OCI-LY7 (cell line): ENCODE results near the gene TBX2. TPM values are rescaled to one million over a fixed set of nuclear protein-coding genes. Genes with fewer than 3 reads are reported as not detected.

Experiments
- BruUV-seq: library from RNA; stranded (reverse); fragments of 400-500 nt; replicated peaks from 2 replicates; lab custom pipeline; 2021; lab: Mats Ljungman, UMichigan
- CTCF ChIA-PET: fragments of 300-600 bp; sonication (Branson Sonifier 250); formaldehyde crosslinking; loops from one replicate; lab custom pipeline; 2022; ENCODE audit warnings: antibody characterized with exemption; ENCODE audit not compliant: unreplicated experiment; lab: Charles Lee
- POLR2A ChIA-PET: fragments of 300-600 bp; sonication (Branson Sonifier 250); formaldehyde crosslinking; loops from one replicate; lab custom pipeline; 2022; ENCODE audit warnings: antibody characterized with exemption; lab: Charles Lee
- DNase-seq: peaks from one replicate; pipeline ENCODE4 v3.0.0-alpha.2; 2015; ENCODE audit warnings: low spot score
- H2AFZ ChIP-seq: fragments of 200-600 bp; sonication (generic), shearing (Covaris generic); 2 replicates; pipeline ENCODE4 v1.6.1; 2014; ENCODE audit warnings: mild to moderate bottlenecking, antibody characterized with exemption, low read length, moderate library complexity
- H3K27ac ChIP-seq: fragments of 200-600 bp; sonication (generic); 2 replicates; pipeline ENCODE4 v1.5.1; 2014; ENCODE audit warnings: mixed run types, low read depth, mild to moderate bottlenecking, moderate library complexity, low read length, inconsistent platforms; ENCODE audit not compliant: poor library complexity, severe bottlenecking
- H3K36me3 ChIP-seq: fragments of 200-600 bp; sonication (generic); 2 replicates; pipeline ENCODE4 v1.6.1; 2014; ENCODE audit warnings: mild to moderate bottlenecking, antibody characterized with exemption, low read length, moderate library complexity, mixed read lengths; ENCODE audit not compliant: insufficient read depth
- H3K4me1 ChIP-seq: fragments of 200-600 bp; sonication (generic); 2 replicates; pipeline ENCODE4 v1.5.1; 2014; ENCODE audit warnings: mild to moderate bottlenecking, low read length; ENCODE audit not compliant: insufficient read depth, poor library complexity, severe bottlenecking
- H3K4me2 ChIP-seq: fragments of 200-600 bp; sonication (generic); 2 replicates; pipeline ENCODE4 v1.6.1; 2014; ENCODE audit warnings: mild to moderate bottlenecking, low read length
- H3K4me3 ChIP-seq: fragments of 200-600 bp; sonication (generic); 2 replicates; pipeline ENCODE4 v1.5.1; 2014; ENCODE audit warnings: mild to moderate bottlenecking, low read depth, low read length; ENCODE audit not compliant: poor library complexity, severe bottlenecking
- H3K79me2 ChIP-seq: fragments of 200-600 bp; sonication (generic); 2 replicates; pipeline ENCODE4 v1.6.1; 2016; ENCODE audit warnings: low read depth, mild to moderate bottlenecking, low read length, moderate library complexity, mixed read lengths; ENCODE audit not compliant: insufficient read depth
- H3K9me2 ChIP-seq: fragments of 200-600 bp; sonication (generic); 2 replicates; pipeline ENCODE4 v1.6.1; 2016; ENCODE audit warnings: mild to moderate bottlenecking, low read length, mixed read lengths; ENCODE audit not compliant: insufficient read depth
- H3K9me3 ChIP-seq: fragments of 200-600 bp; sonication (generic); 2 replicates; pipeline ENCODE4 v1.6.1; 2014; ENCODE audit warnings: mild to moderate bottlenecking, mixed run types, low read length, mixed read lengths
- H4K20me1 ChIP-seq: fragments of 200-600 bp; sonication (generic); 2 replicates; pipeline ENCODE4 v1.6.1; 2014; ENCODE audit warnings: mild to moderate bottlenecking, antibody characterized with exemption, low read length, moderate library complexity, mixed read lengths; ENCODE audit not compliant: insufficient read depth
- EZH2phosphoT487 ChIP-seq: fragments of 200-600 bp; sonication (generic); IDR thresholded peaks from 2 replicates; pipeline ENCODE4 v1.6.1; 2018; ENCODE audit warnings: low read depth, borderline replicate concordance, mild to moderate bottlenecking, mixed run types, antibody characterized with exemption, low read length, moderate library complexity, mixed read lengths
- intact Hi-C: fragments of 100-400 bp; cut with micrococcal nuclease; formaldehyde crosslinking; loops from one replicate; pipeline ENCODE4 v1.10.0; 2022; ENCODE audit not compliant: unreplicated experiment
- total RNA-seq, 2 experiments: library from RNA; depleted of rRNA in 1 of 2; stranded (reverse); fragments of >200 nt in 1 of 2; shearing (Covaris generic) in 1 of 2; gene quantifications; 2 replicates each; pipeline ENCODE4 v1.2.3, GENCODE V29; 2014 to 2022
- TF ChIP-seq, protein P1 (sequence below): fragments of 200-600 bp; sonication (generic); conservative IDR thresholded peaks from 2 replicates; pipeline ENCODE4 v1.5.1; 2014; ENCODE audit warnings: mild to moderate bottlenecking, antibody characterized with exemption, low read length, moderate library complexity, mixed read lengths

The TBX2 gene
- total RNA-seq, 2 experiments from 2014 or later, result not detected

DNA sequence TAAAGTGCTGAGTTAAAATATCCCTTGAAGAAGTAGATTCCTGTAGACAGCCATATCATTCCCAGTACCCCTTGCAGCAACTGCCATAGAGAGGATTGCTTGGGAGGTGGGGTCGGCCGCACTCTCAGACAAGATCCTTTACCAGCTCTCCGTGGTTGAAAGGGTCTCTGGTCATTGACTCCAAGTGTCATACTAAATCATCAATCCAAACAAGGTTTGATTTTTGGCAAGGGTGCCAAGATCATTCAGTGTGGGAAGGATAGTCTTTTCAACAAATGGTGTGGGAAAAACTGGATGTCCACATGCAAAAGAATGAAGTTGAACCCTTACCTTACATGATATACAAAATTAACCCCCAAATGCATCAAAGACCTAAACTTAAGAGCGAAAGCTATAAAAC, 21.8 kb downstream of the TBX2 start:
- CTCF ChIA-PET, result no interaction called here
- peaks cover 8% of the 10 kb centered on the region for H3K4me1 ChIP-seq
- BruUV-seq, result no TSS peak
- H3K9me3 ChIP-seq, result no peaks in the 10 kb centered on the region
- H3K79me2 ChIP-seq, result no peaks in the 10 kb centered on the region
- DNase-seq, result no peak
- H2AFZ ChIP-seq, result no peak overlapping the region
- no peaks in the 10 kb centered on the region for H3K9me2 ChIP-seq
- no peaks in the 10 kb centered on the region for H3K36me3 ChIP-seq
- TF ChIP-seq, protein P1, sequence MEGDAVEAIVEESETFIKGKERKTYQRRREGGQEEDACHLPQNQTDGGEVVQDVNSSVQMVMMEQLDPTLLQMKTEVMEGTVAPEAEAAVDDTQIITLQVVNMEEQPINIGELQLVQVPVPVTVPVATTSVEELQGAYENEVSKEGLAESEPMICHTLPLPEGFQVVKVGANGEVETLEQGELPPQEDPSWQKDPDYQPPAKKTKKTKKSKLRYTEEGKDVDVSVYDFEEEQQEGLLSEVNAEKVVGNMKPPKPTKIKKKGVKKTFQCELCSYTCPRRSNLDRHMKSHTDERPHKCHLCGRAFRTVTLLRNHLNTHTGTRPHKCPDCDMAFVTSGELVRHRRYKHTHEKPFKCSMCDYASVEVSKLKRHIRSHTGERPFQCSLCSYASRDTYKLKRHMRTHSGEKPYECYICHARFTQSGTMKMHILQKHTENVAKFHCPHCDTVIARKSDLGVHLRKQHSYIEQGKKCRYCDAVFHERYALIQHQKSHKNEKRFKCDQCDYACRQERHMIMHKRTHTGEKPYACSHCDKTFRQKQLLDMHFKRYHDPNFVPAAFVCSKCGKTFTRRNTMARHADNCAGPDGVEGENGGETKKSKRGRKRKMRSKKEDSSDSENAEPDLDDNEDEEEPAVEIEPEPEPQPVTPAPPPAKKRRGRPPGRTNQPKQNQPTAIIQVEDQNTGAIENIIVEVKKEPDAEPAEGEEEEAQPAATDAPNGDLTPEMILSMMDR, result no peak
- no peak for TF ChIP-seq EZH2phosphoT487
- H3K4me3 ChIP-seq, result no peak overlapping the region
- POLR2A ChIA-PET, result interaction anchor here (0.8 kb wide), 1 partner anchor 17 kb away, joined by 3 read pairs; no protein-coding TSS in a partner anchor
- H3K4me2 ChIP-seq, result no peak overlapping the region
- no peak overlapping the region for H3K27ac ChIP-seq
- intact Hi-C loops, result no loop called here
- no peaks in the 10 kb centered on the region for H4K20me1 ChIP-seq

- CTCF ChIA-PET, result no interaction called here
- Histone ChIP-seq H3K27ac (no peak overlapping the region), H3K4me3 (no peak overlapping the region), H2AFZ (no peak overlapping the region), H3K9me3 (no peaks in the 10 kb centered on the region), H3K4me2 (no peak overlapping the region), H3K4me1 (peaks cover 8% of the 10 kb centered on the region), H3K79me2 (no peaks in the 10 kb centered on the region), H3K36me3 (no peaks in the 10 kb centered on the region), H4K20me1 (no peaks in the 10 kb centered on the region), H3K9me2 (no peaks in the 10 kb centered on the region)
- no peak for TF ChIP-seq EZH2phosphoT487
- TF ChIP-seq, protein P1, result no peak
- no TSS peak for BruUV-seq
- POLR2A ChIA-PET, result no interaction called here
- intact Hi-C loops, result no loop called here
- no peak for DNase-seq
Measured at GRCh38 chr17:61422116-61422799, 22.6 kb downstream of the TBX2 start.

- Histone ChIP-seq H3K4me2 (no peak overlapping the region), H3K4me1 (peaks cover 7% of the 10 kb centered on the region), H3K79me2 (no peaks in the 10 kb centered on the region), H3K9me3 (no peaks in the 10 kb centered on the region), H3K36me3 (no peaks in the 10 kb centered on the region), H2AFZ (no peak overlapping the region), H3K27ac (no peak overlapping the region), H4K20me1 (no peaks in the 10 kb centered on the region), H3K9me2 (no peaks in the 10 kb centered on the region), H3K4me3 (no peak overlapping the region)
- TF ChIP-seq, protein P1, result no peak
- no peak for TF ChIP-seq EZH2phosphoT487
- BruUV-seq, result no TSS peak
- CTCF ChIA-PET, result no interaction called here
- POLR2A ChIA-PET, result no interaction called here
- DNase-seq, result no peak
- intact Hi-C loops, result no loop called here
Measured at GRCh38 chr17:61422869-61423268, 23.2 kb downstream of the TBX2 start.
